GM18951 (cell line): ENCODE results near the gene PRIM2.
"Not testable (repeated sequence)": the region's sequence is repeated elsewhere in the genome, so short reads cannot be mapped to it uniquely, and the experiment has no call there.

Experiments
- POLR2A ChIP-seq: IDR thresholded peaks from 4 replicates; pipeline ENCODE4 v1.6.1; 2011; ENCODE audit warnings: mild to moderate bottlenecking; ENCODE audit not compliant: insufficient read length, insufficient read depth; ENCODE audit errors: extremely low read depth
- in situ Hi-C: fragments of 300-500 bp; cut with MboI; formaldehyde crosslinking; loops from one replicate; pipeline ENCODE4 v1.12.0; 2022; ENCODE audit warnings: low sequenced_read_pairs, mixed read lengths, inconsistent platforms; ENCODE audit not compliant: unreplicated experiment

Gene PRIM2

DNA sequence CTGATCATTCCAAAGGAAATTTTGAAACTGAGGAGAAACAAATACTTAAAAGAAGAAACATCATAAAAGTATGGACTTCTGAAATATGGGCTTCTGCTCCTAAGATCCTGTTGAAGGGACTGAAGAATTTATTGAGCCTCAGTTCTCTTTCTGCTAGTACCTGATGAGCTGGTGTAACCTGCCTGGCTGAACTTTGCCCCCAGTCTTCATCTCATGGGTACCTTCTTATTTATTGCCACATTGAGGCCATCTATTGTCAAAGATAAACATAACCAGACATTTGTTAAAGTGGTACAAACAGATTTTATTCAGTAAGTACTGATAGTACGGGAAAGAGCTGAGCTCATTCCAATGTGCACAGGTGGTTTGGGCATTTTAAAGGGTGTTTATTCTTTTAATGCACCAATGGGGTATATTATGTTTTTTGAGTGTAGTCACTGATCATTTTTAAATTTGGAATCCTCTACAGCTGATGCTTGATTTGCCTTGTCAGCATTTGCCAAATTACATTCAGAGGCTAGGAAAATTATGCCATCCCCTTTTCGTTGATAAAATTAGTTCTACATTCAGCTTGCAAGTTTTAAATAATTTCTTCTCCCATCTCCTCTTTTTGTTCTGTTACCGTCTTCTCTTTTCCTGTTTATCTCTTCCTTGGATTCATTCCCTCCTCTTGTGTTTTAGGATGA lies 118.2 kb downstream of the PRIM2 start:
- in situ Hi-C loops: no loop called here
- no peak for TF ChIP-seq POLR2A

DNA sequence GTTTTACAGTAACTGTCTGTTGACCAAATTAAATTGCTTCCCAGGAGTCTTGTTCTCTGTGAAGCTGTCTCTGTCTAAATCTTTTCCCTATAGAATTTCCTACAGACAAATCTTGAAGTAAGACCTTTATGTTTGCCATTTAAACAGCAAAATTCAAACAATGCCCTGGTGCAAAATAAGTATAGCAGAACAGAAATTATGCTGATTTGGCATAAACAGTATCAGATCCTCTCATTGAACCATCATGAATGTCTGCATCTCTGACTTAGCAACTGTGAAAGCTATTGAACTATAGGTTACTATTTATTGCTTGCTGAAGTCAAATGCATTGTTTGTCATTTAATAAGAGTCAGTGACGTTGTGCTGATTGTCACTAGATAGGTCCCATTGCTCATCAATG lies 123.3 kb downstream of the PRIM2 start:
- in situ Hi-C loops: not testable (repeated sequence)

DNA sequence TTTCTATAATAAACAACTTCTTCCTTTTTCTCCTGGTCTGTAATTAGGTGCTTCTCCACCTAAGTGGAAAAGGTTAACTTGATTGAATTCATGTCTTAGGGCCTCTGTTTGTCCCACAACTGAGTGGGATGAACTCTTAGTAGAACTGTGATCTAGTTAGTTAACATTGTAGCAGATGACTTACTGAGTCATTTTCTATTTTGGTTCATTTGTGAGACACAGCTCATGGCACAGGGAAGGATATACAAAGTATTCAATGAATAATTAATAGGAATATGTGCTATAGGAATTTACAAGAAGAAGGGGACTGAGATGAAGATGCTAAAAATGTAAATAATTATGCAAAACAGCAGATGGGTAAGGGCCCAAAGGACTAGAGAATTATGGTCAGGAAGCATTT lies 124.7 kb downstream of the PRIM2 start:
- in situ Hi-C loops: not testable (repeated sequence)

DNA sequence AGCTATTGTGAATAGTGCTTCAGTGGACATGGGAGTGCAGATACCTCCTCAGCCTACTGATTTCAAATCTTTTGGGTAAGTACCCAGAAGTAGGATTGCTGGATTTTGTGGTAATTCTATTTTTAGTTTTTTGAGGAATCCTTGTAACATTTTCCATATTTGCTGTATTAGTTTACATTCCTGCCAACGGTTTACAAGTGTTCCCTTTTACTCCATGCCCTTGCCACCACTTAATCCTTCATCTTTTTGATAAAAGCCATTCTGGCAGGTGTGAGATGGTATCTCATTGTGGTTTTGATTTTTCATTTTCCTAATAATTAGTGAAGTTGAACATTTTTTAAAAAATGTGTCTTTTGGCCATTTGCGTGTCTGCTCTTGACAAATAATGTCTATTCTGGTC lies 125.8 kb downstream of the PRIM2 start:
- in situ Hi-C loops: not testable (repeated sequence)

DNA sequence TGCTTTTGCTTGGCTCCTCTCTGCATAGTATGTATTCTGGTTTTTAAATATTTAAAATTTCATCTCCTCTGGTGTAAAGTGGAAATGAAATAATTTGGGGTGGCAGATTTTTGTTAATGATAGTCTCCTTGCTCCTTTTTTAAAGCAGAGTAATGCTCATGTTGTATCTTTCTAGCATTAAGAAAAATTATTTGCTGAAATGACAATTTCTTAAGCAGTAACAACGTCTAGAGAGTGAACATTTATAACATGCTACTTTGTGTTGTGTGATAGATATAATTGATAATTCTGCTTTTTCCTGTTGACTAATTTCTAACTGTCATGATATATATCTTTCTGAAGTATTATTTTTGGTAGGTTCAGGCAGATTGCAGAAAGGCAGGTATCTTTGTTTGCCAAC lies 127.4 kb downstream of the PRIM2 start:
- in situ Hi-C loops: not testable (repeated sequence)

DNA sequence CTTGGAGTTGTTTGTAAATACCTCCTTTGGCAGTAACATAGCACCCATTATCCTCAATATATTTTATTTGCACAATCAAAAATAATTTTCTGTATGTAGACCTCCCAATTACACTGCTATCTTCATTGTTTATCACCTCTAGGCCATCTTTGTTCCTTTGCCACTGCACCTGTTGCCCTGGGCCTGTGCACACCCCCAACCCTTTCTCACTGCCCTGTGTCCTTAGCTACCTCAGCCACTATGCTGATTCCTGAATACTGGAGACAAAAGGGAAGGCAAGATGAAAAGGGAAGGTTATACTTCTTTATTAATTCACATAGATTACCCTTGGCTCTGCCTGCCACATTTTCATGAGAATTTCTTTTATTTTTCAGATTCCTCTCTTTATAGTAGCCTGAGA lies 127.9 kb downstream of the PRIM2 start:
- in situ Hi-C loops: not testable (repeated sequence)

DNA sequence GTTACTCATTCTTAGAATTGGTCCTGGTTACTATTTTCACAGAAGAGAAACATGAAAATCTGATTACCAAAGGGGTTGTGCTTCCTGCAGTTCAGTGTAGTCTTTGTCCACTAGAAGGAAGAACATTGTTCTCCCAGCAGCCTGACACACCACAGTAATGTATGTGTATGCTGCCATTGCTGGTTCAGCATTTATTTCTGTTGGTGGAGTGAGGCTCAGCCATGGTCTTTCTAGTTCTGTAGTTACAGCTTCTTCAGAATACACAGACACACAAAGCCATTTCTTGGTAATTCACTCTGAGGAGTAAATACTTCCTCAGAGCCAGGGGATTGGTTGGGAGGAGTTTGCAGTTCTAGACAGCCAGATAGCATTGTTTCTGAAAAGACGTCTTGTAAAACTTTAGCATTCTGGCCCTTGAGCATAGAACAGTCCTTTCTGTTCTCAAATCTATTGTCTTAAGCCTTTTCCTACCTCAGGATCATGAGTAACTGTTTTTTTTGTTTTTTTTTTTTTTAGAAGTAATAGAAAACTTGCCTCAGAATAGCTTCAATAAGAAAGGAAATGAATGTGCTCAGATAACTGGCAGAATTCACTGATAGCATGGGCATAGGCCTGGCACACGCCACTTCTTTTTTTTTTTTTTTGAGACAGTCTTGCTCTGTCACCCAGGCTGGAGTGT lies 128.5 kb downstream of the PRIM2 start:
- in situ Hi-C loops: not testable (repeated sequence)

DNA sequence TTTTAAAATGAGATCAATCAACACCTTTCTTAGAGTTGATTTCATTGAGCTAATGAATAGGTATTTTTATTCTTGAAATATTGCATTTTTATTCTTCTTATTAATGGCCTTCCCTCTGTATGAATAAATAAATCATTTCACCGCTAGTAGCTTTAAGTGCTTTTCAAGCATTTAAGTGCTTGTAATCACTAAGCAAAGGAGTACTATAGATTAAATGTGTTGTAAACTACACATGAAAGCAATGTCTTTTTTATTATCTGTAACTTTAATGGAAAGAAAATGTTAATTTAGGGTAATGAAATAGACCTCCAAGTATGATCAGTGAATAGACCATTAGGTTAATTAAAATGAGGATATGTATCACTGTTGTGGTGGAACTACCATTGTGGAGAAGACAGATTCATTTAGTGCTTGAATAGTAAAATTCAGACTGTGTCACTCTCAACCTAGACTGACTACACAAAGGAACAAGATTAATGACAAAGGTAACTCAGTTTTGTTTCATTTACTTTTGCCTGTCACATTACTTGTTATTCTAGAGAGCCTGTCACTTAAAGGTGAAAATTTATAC lies 132.2 kb downstream of the PRIM2 start:
- in situ Hi-C loops: not testable (repeated sequence)

DNA sequence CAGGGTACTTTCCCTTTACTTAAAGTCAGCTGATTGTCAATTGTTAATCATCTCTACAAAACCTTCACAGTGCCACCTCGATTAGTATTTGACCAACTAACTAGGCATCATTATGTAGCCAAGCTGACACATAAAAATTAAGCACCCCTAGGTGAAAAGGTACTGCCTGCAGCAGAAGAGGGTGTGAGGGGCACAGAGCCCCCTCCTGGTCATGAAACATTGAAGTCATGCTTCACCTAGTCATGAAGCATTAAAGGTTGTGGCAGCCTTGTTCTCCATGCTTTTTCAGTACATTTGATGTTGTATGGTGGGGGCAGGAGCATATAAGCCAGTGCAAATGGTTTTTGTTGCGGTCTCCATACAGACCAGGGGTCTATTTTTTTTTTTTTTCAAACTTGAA lies 142.4 kb downstream of the PRIM2 start:
- in situ Hi-C loops: not testable (repeated sequence)

DNA sequence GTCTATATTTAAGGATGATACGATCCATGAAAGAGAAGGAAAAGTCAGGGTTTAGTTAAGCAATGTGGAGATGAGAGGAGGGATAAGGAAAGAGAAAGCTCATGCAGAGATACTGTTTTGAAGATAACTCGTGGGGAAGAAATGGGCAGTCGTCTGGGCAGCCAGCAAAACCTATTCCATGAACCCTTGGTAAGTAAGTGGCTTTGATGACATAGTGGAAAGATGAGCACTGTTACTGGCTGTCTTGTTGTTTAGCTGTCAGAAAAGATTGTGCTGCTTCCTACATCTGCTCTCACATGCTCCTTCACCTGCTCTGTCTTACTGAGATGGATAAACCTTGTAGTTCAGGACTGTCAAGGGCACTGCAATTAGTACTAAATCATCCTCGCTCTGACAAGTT lies 143.6 kb downstream of the PRIM2 start:
- in situ Hi-C loops: not testable (repeated sequence)

DNA sequence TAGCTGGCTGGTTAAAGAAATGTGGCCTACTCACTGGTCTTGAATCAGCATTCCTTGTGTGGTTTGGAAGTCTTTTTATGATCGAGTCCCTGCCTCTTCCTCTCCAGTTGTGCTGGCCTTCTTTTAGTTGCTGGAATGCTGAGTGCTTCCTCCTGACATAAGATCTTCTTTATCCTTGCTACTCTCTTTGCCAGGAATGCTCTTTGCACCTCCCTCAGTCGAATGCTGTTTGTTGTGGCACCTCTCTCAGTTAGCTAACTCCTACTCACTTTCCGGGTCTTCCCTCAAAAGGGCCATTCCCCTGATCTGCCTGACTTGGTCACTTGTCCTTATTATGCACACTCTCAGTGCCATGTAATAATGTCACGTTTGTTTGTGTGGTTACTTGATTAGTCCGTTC lies 146.4 kb downstream of the PRIM2 start:
- in situ Hi-C loops: not testable (repeated sequence)

DNA sequence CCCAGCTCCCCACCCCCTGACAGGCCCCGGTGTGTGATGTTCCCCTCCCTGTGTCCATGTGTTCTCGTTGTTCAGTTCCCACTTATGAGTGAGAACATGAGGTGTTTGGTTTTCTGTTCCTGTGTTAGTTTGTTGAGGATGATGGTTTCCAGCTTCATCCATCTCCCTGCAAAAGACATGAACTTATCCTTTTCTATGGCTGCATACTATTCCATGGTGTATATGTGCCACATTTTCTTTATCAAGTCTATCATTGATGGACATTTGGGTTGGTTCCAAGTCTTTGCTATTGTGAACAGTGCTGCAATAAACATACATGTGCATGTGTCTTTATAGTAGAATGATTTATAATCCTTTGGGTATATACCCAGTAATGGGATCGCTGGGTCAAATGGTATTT lies 148.5 kb downstream of the PRIM2 start:
- in situ Hi-C loops: not testable (repeated sequence)

DNA sequence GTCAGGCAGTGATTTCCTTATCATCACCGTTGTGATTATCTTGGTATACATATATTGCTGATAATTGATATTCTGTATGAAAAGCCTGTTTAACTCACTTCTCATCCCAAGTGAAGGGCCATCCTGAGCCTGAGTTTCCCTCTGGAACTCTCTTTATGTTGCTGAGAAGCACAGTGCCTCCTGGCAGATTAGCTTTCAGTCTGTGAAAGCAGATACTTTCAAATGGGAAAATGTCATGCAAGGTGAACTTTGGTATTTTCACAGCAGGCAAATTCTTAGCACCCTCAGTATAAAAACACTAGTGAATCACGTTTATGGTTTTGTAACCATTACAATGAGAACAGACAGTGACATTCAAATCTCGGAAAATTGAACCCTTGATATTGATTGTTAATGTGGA lies 151.6 kb downstream of the PRIM2 start:
- in situ Hi-C loops: no loop called here
- TF ChIP-seq POLR2A: no peak

DNA sequence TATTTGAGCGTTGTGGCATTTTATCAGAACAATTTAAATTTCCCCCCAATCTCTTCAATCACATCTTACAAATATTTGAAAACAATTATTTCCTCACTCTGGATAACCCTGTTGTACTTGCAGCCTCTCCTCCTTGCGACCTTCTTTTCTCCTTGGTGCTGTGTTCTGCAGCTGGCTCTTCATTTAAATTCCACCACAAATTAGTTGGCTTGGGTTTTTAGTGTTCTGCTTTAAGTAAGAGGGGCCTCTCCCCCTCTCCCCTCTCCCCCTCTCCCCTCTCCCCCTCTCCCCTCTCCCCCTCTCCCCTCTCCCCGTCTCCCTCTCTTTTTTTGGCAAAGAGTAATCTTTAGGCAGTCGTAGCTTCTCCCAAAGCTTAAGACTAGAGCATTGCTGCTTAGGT lies 152.7 kb downstream of the PRIM2 start:
- in situ Hi-C loops: not testable (repeated sequence)

DNA sequence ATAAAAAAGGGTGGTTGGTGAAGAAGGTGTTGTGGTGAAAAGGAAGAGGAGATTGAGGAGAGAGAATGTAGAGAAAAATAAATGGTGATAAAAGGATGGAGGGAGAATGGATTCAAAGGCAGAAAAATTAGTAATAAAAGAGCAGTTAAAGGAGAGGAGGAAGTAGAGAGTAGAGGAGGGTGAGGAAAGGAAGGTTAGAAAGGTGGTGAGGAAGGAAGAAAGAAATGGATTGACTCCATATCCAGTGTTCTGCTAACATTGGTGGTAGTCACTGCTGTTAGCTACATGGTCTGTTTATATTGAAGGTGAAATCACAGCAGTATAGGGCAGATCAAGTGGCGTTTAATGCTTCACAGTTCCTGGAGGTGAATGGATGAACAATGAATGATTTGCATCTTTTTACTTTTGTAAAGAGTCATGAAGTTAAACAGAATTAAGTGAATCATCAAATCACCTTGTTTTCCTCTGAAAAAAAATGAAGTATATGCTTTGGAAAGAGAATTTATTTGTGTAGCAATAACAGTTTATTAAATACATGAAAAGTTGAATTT lies 154.0 kb downstream of the PRIM2 start:
- in situ Hi-C loops: not testable (repeated sequence)

DNA sequence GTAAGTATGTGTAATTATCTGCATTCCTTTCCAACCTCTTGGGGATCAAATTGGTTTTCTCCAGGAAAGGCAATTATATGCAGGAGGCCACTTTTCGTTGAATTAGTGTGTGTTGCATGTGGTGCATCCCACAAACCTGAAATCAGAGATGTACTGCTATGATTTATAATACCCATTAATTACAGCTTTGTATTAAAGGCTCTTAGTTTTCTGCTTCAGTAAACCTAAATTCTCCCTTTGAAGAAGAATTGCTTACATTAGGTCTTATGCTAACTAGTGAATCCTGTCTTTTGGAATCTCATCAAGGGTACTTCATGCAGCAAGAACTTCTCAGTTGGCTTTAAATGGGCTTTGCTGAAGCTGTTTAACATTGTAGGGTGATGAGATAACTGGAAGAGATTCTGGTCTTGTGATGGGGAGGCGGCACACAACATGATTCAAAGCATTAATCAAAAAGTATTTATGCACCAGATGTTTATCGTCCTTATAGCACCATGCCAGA lies 155.5 kb downstream of the PRIM2 start:
- in situ Hi-C loops: not testable (repeated sequence)

DNA sequence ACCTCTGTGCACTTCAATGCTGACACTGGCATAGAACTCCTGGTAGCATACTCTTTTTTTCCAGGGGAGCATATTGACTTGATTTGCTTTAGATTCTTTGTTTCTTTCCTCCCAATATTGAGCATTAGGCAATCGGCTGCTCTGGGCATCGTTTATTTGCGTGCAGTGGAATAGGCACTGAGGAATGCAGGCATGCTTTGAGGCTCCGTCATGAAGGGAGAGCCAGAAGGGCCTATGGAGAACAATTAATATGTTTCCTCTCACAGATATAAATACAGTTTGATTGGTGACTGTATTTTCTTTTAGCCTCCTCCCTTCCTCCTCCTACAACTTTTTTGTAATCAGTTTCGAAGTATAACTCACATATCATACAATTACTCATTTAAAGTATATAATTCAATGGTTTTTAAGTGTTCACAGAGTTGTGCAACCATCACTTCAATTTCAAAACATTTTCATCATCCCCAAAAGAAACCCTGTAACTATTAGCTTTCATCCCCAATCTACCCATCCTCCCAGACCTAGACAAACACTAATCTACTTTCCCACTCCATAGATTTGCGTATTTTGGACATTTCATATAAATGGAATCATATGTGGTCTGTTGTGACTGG lies 157.5 kb downstream of the PRIM2 start:
- in situ Hi-C loops: not testable (repeated sequence)

DNA sequence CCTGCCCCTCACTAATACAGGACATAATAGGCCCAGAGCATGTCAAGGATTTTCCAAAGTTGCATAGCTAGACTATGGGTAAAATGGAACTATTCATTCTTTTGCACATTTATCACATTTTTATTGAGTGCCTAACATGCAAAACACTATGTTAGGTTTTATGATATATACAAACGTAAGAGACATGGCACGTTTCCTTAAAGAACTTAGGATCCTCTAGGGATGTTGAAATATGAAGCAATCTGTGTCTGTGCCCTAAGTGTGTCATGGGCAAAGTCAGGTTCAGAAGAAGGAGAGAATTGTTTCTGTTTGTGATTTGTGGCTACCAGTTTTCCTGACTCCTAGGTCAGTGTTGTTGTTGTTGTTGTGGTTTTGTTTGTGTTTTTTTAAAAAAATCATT lies 158.2 kb downstream of the PRIM2 start:
- in situ Hi-C loops: not testable (repeated sequence)

DNA sequence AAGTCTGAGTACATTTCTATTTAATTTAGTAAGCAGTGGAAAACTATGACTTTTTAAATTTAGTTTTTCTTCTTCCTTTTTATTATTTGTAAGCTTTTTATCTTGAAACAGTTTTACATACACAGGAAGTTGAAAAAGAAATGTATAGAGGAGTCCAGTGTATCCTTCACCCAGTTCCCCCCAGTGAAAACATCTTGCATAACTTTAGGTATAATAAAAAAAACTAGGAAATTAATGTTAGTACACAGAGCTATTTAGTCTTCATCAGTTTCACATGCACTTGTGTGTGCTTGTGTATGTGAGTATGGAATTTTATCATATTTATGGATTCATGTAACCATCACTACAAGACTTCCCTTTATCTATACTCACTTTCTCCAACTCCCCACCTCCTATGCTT lies 162.8 kb downstream of the PRIM2 start:
- in situ Hi-C loops: not testable (repeated sequence)

DNA sequence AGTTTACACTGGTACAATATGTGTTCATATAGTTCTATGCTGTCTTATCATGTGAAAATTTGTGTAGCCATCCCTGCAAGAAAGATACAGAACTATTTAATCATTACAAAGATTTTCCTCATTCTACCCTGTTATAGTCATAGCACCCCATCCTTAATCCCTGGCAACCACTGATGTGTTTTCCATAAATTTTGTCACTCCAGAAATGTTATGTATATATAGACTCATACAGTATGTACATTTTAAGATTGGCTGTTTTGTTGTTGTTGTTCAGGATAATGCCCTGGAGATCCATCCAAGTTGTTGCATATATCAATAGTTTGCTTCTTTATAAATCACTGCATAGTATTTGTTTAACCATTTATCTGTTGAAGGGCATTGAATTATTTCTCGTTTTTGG lies 163.7 kb downstream of the PRIM2 start:
- in situ Hi-C loops: not testable (repeated sequence)
